Fibroblast of mammary gland (primary cell): ENCODE data around the gene ANO10.

ENCODE experiments used
- DNase-seq: peaks from one replicate; pipeline ENCODE4 v3.0.0-alpha.2; 2010; ENCODE audit warnings: low read depth
- H3K4me3 ChIP-seq: 2 replicates; pipeline ENCODE4 v1.5.1; 2011; ENCODE audit warnings: low read depth, mild to moderate bottlenecking, low read length, moderate library complexity; ENCODE audit not compliant: control insufficient read depth
- CTCF ChIP-seq: conservative IDR thresholded peaks from 2 replicates; pipeline ENCODE4 v1.5.1; 2011; ENCODE audit warnings: low read depth, low read length, inconsistent platforms; ENCODE audit not compliant: control insufficient read depth, insufficient read depth

ANO10 gene

GRCh38 chr3:43417133-43417532 lies 204.7 kb downstream of the ANO10 start:
- no peak for TF ChIP-seq CTCF
- no peak for DNase-seq
- no peak overlapping the region for H3K4me3 ChIP-seq

GRCh38 chr3:43415088-43415487 lies 206.7 kb downstream of the ANO10 start:
- DNase-seq: no peak
- TF ChIP-seq CTCF: no peak
- no peak overlapping the region for H3K4me3 ChIP-seq

- TF ChIP-seq CTCF: no peak
- no peak for DNase-seq
- no peak overlapping the region for H3K4me3 ChIP-seq
Observed at GRCh38 chr3:43413676-43414368, 208.0 kb downstream of the ANO10 start.

GRCh38 chr3:43411429-43411828 lies 210.4 kb downstream of the ANO10 start:
- DNase-seq: no peak
- no peak for TF ChIP-seq CTCF
- H3K4me3 ChIP-seq: no peak overlapping the region

GRCh38 chr3:43410592-43410991 lies 211.2 kb downstream of the ANO10 start:
- no peak for TF ChIP-seq CTCF
- H3K4me3 ChIP-seq: no peak overlapping the region
- DNase-seq: no peak

- no peak overlapping the region for H3K4me3 ChIP-seq
- TF ChIP-seq CTCF: no peak
- DNase-seq: no peak
Observed at GRCh38 chr3:43409506-43409905, 212.3 kb downstream of the ANO10 start.

- no peak overlapping the region for H3K4me3 ChIP-seq
- DNase-seq: no peak
- TF ChIP-seq CTCF: no peak
Observed at GRCh38 chr3:43406643-43407023, 215.2 kb downstream of the ANO10 start.
